ENCODE results near the gene FAM89A. TPM values are rescaled to one million over a fixed set of nuclear protein-coding genes. Genes with fewer than 3 reads are reported as not detected.

Gene FAM89A
- total RNA-seq, 1 donor from 2014 or later, result 9.6 TPM

DNA sequence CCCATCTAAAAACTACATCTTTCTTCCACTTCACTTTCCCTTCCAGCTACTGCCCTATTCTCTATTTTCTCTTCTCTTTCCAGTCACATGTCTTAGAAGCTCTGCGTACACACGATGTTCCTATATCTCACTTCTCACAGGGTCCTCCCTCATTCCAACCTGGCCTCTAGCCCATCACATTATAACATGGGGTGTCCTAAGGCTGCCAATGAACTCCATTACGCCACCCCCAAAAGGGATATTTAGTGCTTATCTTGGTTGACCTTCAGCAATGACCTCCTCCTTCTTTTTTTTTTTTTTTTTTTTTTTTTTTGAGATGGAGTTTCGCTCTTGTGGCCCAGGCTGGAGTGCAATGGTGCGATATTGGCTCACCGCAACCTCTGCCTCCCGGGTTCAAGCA lies 38.2 kb upstream of the FAM89A start:
- FAIRE-seq, result no peak
- peaks cover 32% of the 10 kb centered on the region for H3K27me3 Mint-ChIP-seq (ENCODE audit: low read depth, unreplicated experiment)
- TF ChIP-seq, protein P1, sequence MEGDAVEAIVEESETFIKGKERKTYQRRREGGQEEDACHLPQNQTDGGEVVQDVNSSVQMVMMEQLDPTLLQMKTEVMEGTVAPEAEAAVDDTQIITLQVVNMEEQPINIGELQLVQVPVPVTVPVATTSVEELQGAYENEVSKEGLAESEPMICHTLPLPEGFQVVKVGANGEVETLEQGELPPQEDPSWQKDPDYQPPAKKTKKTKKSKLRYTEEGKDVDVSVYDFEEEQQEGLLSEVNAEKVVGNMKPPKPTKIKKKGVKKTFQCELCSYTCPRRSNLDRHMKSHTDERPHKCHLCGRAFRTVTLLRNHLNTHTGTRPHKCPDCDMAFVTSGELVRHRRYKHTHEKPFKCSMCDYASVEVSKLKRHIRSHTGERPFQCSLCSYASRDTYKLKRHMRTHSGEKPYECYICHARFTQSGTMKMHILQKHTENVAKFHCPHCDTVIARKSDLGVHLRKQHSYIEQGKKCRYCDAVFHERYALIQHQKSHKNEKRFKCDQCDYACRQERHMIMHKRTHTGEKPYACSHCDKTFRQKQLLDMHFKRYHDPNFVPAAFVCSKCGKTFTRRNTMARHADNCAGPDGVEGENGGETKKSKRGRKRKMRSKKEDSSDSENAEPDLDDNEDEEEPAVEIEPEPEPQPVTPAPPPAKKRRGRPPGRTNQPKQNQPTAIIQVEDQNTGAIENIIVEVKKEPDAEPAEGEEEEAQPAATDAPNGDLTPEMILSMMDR (IDR thresholded peaks at IDR 0.05; ENCODE audit: insufficient read depth, low read depth, low read length), result no peak
- TF ChIP-seq EZH2 (IDR thresholded peaks at IDR 0.05; ENCODE audit: insufficient read depth, low read length), result no peak

DNA sequence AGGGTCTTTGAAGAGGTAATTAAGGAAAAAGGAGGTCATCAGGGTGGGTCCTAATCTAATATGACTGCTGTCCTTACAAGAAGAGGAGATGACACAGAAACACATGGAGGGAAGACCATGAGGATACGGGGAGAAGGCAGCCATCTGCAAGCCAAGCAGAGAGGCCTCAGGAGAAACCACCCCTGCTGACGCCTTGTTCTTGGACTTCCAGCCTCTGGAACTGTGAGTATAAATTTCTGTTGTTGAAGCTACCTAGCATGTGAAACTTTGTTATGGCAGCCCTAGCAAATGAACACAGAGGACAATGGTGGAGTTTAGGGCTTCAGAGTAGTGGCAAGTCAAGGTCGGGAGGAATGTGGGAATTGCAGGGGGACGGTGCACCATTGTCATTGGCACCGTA lies 36.7 kb upstream of the FAM89A start:
- Histone ChIP-seq H3K79me2 (ENCODE audit: insufficient read depth, low read length) (no peaks in the 10 kb centered on the region), H3K4me3 (ENCODE audit: insufficient read depth, low read depth, low read length) (no peak overlapping the region), H3K27me3 (ENCODE audit: insufficient read depth, low read length) (no peaks in the 10 kb centered on the region), H4K20me1 (ENCODE audit: insufficient read depth, low read length) (no peaks in the 10 kb centered on the region), H3K36me3 (ENCODE audit: insufficient read depth, low read length) (no peaks in the 10 kb centered on the region), H3K4me2 (ENCODE audit: low read length) (no peak overlapping the region), H3K9ac (ENCODE audit: low read length) (no peak overlapping the region), H3K9me3 (ENCODE audit: insufficient read depth, low read depth, low read length) (peaks cover 5% of the 10 kb centered on the region), H2AFZ (ENCODE audit: low read depth, low read length) (no peak overlapping the region), H3K27ac (ENCODE audit: low read depth, low read length) (no peak overlapping the region), H3K4me1 (ENCODE audit: insufficient read depth, low read length) (no peaks in the 10 kb centered on the region)
- Mint-ChIP-seq H3K27ac (ENCODE audit: unreplicated experiment) (no peak overlapping the region), H3K4me3 (ENCODE audit: unreplicated experiment) (no peak overlapping the region), H3K27me3 (ENCODE audit: low read depth, unreplicated experiment) (peaks cover 32% of the 10 kb centered on the region), H3K4me1 (ENCODE audit: low read depth, unreplicated experiment) (no peaks in the 10 kb centered on the region), H3K36me3 (ENCODE audit: low read depth, unreplicated experiment) (no peaks in the 10 kb centered on the region), H3K9me3 (ENCODE audit: unreplicated experiment) (peaks cover 3% of the 10 kb centered on the region)
- FAIRE-seq (no peak), DNase-seq (ENCODE audit: low read depth) (no peak)
- no peak for TF ChIP-seq EZH2 (IDR thresholded peaks at IDR 0.05; ENCODE audit: insufficient read depth, low read length)
- TF ChIP-seq, protein P1 (IDR thresholded peaks at IDR 0.05; ENCODE audit: insufficient read depth, low read depth, low read length), result no peak

More for the DNA sequence above, 38.2 kb upstream of the FAM89A start:
- H3K4me2 ChIP-seq (ENCODE audit: low read length), result no peak overlapping the region
- no peaks in the 10 kb centered on the region for H3K79me2 ChIP-seq (ENCODE audit: insufficient read depth, low read length)
- H2AFZ ChIP-seq (ENCODE audit: low read depth, low read length), result no peak overlapping the region
- no peak for DNase-seq (ENCODE audit: low read depth)
- H3K27ac Mint-ChIP-seq (ENCODE audit: unreplicated experiment), result no peak overlapping the region
- no peaks in the 10 kb centered on the region for H3K4me1 Mint-ChIP-seq (ENCODE audit: low read depth, unreplicated experiment)
- H3K27ac ChIP-seq (ENCODE audit: low read depth, low read length), result no peak overlapping the region
- H3K36me3 ChIP-seq (ENCODE audit: insufficient read depth, low read length), result no peaks in the 10 kb centered on the region
- H3K4me1 ChIP-seq (ENCODE audit: insufficient read depth, low read length), result no peaks in the 10 kb centered on the region
- H4K20me1 ChIP-seq (ENCODE audit: insufficient read depth, low read length), result no peaks in the 10 kb centered on the region
- peaks cover 5% of the 10 kb centered on the region for H3K9me3 ChIP-seq (ENCODE audit: insufficient read depth, low read depth, low read length)
- H3K36me3 Mint-ChIP-seq (ENCODE audit: low read depth, unreplicated experiment), result no peaks in the 10 kb centered on the region
- no peak overlapping the region for H3K9ac ChIP-seq (ENCODE audit: low read length)
- peaks cover 3% of the 10 kb centered on the region for H3K9me3 Mint-ChIP-seq (ENCODE audit: unreplicated experiment)
- H3K4me3 ChIP-seq (ENCODE audit: insufficient read depth, low read depth, low read length), result no peak overlapping the region
- no peaks in the 10 kb centered on the region for H3K27me3 ChIP-seq (ENCODE audit: insufficient read depth, low read length)
- no peak overlapping the region for H3K4me3 Mint-ChIP-seq (ENCODE audit: unreplicated experiment)

DNA sequence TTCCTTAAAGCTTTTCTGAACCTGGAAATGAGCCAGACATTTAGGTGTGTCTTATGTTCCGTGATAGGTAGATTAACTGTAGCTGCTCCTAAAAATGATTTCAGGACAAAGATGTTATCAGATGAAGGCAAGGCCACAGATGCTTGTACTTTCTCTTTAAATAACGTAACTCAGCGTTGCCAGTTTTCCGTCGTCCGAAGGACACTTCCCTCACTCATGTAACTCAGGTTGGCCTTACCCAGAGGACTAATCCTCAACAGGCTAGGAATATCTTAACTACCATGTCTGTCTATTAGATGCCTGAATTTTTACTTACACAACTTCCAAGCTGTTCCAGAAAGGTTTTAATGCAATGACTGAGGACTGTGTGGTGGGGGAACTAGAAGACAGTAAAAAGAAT lies 35.4 kb upstream of the FAM89A start:
- Mint-ChIP-seq H3K4me1 (ENCODE audit: low read depth, unreplicated experiment) (no peaks in the 10 kb centered on the region), H3K27ac (ENCODE audit: unreplicated experiment) (no peak overlapping the region), H3K27me3 (ENCODE audit: low read depth, unreplicated experiment) (peaks cover 31% of the 10 kb centered on the region), H3K36me3 (ENCODE audit: low read depth, unreplicated experiment) (no peaks in the 10 kb centered on the region), H3K9me3 (ENCODE audit: unreplicated experiment) (peaks cover 3% of the 10 kb centered on the region), H3K4me3 (ENCODE audit: unreplicated experiment) (no peak overlapping the region)
- no peaks in the 10 kb centered on the region for H4K20me1 ChIP-seq (ENCODE audit: insufficient read depth, low read length)
- no peak overlapping the region for H3K9ac ChIP-seq (ENCODE audit: low read length)
- H2AFZ ChIP-seq (ENCODE audit: low read depth, low read length), result no peak overlapping the region
- peaks cover 5% of the 10 kb centered on the region for H3K9me3 ChIP-seq (ENCODE audit: insufficient read depth, low read depth, low read length)
- no peaks in the 10 kb centered on the region for H3K27me3 ChIP-seq (ENCODE audit: insufficient read depth, low read length)
- no peak for TF ChIP-seq EZH2 (IDR thresholded peaks at IDR 0.05; ENCODE audit: insufficient read depth, low read length)
- TF ChIP-seq, protein P1 (IDR thresholded peaks at IDR 0.05; ENCODE audit: insufficient read depth, low read depth, low read length), result no peak
- H3K36me3 ChIP-seq (ENCODE audit: insufficient read depth, low read length), result no peaks in the 10 kb centered on the region
- H3K79me2 ChIP-seq (ENCODE audit: insufficient read depth, low read length), result no peaks in the 10 kb centered on the region
- H3K27ac ChIP-seq (ENCODE audit: low read depth, low read length), result no peak overlapping the region
- no peaks in the 10 kb centered on the region for H3K4me1 ChIP-seq (ENCODE audit: insufficient read depth, low read length)
- FAIRE-seq, result no peak
- H3K4me3 ChIP-seq (ENCODE audit: insufficient read depth, low read depth, low read length), result no peak overlapping the region
- H3K4me2 ChIP-seq (ENCODE audit: low read length), result no peak overlapping the region
- DNase-seq (ENCODE audit: low read depth), result no peak

All from astrocyte (in vitro differentiated cells and primary cell).